D721Med (cell line): Measurements from ENCODE around the gene ROPN1.
A peak's percentile ranks its signal among the peaks of the same experiment; 100 is the strongest.

ENCODE experiments used
- DNase-seq: peaks from one replicate; pipeline ENCODE4 v3.0.0; 2011; ENCODE audit warnings: low spot score; ENCODE audit not compliant: insufficient read length
- FAIRE-seq: peaks from 2 replicates; lab custom pipeline; 2011; peaks lifted over from hg19 to GRCh38; lab: Jason Lieb, UNC
- CTCF ChIP-seq: IDR thresholded peaks from 2 replicates; pipeline ENCODE4 v1.5.1; 2012; ENCODE audit warnings: mild to moderate bottlenecking, control low read depth; ENCODE audit not compliant: insufficient read depth; ENCODE audit errors: missing control alignments

Gene ROPN1

GRCh38 chr3:123934250-123934649 is 57.7 kb downstream of the ROPN1 start:
- no peak for TF ChIP-seq CTCF
- FAIRE-seq (peak; percentile 25), DNase-seq (no peak)

GRCh38 chr3:123930445-123930844 is 61.5 kb downstream of the ROPN1 start:
- no peak for TF ChIP-seq CTCF
- FAIRE-seq (no peak), DNase-seq (no peak)

GRCh38 chr3:123929325-123929724 is 62.6 kb downstream of the ROPN1 start:
- no peak for FAIRE-seq
- no peak for DNase-seq
- no peak for TF ChIP-seq CTCF

GRCh38 chr3:123926396-123926795 is 65.5 kb downstream of the ROPN1 start:
- no peak for TF ChIP-seq CTCF
- DNase-seq, result no peak
- FAIRE-seq, result no peak

GRCh38 chr3:123920868-123921267 is 71.1 kb downstream of the ROPN1 start:
- no peak for FAIRE-seq
- TF ChIP-seq CTCF, result no peak
- DNase-seq, result no peak

- FAIRE-seq, result no peak
- DNase-seq, result no peak
- no peak for TF ChIP-seq CTCF
Measured at GRCh38 chr3:123920383-123920782, 71.5 kb downstream of the ROPN1 start.

- no peak for TF ChIP-seq CTCF
- DNase-seq, result no peak
- no peak for FAIRE-seq
Measured at GRCh38 chr3:123919353-123919752, 72.6 kb downstream of the ROPN1 start.
